ENCODE results near the gene ISY1. TPM values are rescaled to one million over a fixed set of nuclear protein-coding genes. Genes with fewer than 3 reads are reported as not detected.
"Not testable (repeated sequence)": the region's sequence is repeated elsewhere in the genome, so short reads cannot be mapped to it uniquely, and the experiment has no call there.

ISY1 gene
- total and polyA plus RNA-seq, 3 experiments from 2014 or later: 84.6 to 94.7 (median 91.6) TPM

DNA sequence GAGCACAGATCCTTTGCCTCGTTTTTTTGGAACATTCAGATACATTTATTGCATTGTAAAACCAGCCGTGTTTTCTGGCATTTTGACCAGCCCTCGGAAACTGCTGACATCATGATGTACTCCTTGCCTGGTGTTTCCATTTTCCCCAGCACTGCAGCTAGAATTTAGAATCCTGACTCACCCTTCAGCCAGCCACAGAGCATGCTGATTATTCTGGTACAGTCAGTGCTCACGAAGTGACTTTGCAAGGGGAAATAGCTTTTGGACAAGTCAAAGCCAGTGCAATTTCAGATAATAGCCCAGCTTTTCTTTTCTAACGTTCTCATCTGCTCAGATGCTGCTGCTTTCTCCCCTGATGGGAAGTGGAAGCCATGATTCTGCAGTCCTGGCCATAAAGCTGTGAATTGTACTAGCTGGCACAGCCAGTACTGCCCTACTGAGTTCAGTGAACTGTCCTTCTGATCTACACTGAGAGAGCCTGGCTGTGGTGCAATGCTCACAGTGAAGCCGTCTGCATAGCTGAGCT is 34.9 kb upstream of the ISY1 start:
- peak overlapping the region; percentile 22 for H3K27ac ChIP-seq (ENCODE audit: low read depth, low read length)
- H3K4me1 ChIP-seq (ENCODE audit: insufficient read depth, low read length): no peaks in the 10 kb centered on the region
- POLR2A ChIA-PET: no interaction called here

DNA sequence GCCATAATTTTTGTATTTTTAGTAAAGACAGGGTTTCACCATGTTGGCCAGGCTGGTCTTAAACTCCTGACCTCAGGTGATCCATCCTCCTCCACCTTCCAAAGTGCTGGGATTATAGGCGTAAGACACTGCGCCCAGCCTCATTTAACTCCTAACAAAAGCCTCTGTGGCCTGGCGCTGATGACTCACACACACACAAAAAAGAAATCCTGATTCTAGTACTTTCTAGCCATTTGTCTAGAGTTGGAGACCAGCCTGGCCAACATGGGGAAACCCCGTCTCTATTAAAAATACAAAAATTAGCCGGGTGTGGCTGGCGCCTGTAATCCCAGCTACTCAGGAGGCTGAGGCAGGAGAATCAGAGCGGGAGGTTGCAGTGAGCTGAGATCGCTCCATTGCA is 28.9 kb upstream of the ISY1 start:
- POLR2A ChIA-PET; H3K9me3 Mint-ChIP-seq; H3K4me3 ChIP-seq (ENCODE audit: low read length): not testable (repeated sequence)

More for the DNA sequence above, 34.9 kb upstream of the ISY1 start:
- no peaks in the 10 kb centered on the region for H3K9me3 Mint-ChIP-seq
- H3K4me3 ChIP-seq (ENCODE audit: low read length): no peak overlapping the region
- H3K27me3 ChIP-seq (ENCODE audit: insufficient read depth, low read length, poor library complexity, severe bottlenecking): no peaks in the 10 kb centered on the region
- CTCF ChIA-PET: no interaction called here
- no peak overlapping the region for H3K27ac Mint-ChIP-seq
- no peaks in the 10 kb centered on the region for H3K4me1 Mint-ChIP-seq
- H3K36me3 ChIP-seq (ENCODE audit: insufficient read depth, low read length): no peaks in the 10 kb centered on the region
- no peak overlapping the region for H3K4me3 Mint-ChIP-seq
- no peaks in the 10 kb centered on the region for H3K9me3 ChIP-seq (ENCODE audit: low read length)
- no peaks in the 10 kb centered on the region for H3K27me3 Mint-ChIP-seq
- no peaks in the 10 kb centered on the region for H3K36me3 Mint-ChIP-seq
- DNase-seq: no peak

DNA sequence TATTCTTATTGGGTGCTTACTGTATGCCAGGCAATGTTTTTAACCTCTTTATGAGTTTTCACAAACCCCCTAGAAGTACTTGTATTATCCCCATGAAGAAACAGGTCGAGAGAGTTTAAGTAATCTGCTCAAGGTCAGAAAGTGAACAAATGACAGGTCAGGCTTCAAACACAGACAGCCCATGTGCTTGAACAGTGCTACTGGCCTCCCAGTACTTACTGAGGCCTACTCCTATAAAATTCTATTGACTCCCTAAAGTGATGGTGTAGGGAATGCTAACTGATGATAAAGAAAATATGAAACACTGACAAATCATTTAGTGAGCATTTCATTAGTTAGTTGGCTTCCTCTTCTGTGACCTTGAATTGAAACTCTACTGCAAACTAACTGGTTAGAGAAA is 27.0 kb upstream of the ISY1 start:
- Histone ChIP-seq H3K9me3 (ENCODE audit: low read length) (no peaks in the 10 kb centered on the region), H3K4me1 (ENCODE audit: insufficient read depth, low read length) (no peaks in the 10 kb centered on the region), H3K36me3 (ENCODE audit: insufficient read depth, low read length) (peaks cover 4% of the 10 kb centered on the region), H3K27ac (ENCODE audit: low read depth, low read length) (no peak overlapping the region), H3K4me3 (ENCODE audit: low read length) (no peak overlapping the region), H3K27me3 (ENCODE audit: insufficient read depth, low read length, poor library complexity, severe bottlenecking) (no peaks in the 10 kb centered on the region)
- Mint-ChIP-seq H3K27me3 (no peaks in the 10 kb centered on the region), H3K4me1 (peaks cover 8 to 13% (median 12%) of the 10 kb centered on the region in 3 donors), H3K4me3 (peak overlapping the region in 1 of 7 donors; percentile 68), H3K27ac (no peak overlapping the region), H3K9me3 (no peaks in the 10 kb centered on the region), H3K36me3 (peaks cover 0 to 12% (median 0%) of the 10 kb centered on the region in 3 donors)
- DNase-seq: no peak
- POLR2A ChIA-PET: no interaction called here
- CTCF ChIA-PET: no interaction called here

More for the DNA sequence above, 28.9 kb upstream of the ISY1 start:
- H3K4me1 ChIP-seq (ENCODE audit: insufficient read depth, low read length); H3K27ac Mint-ChIP-seq; DNase-seq; H3K4me1 Mint-ChIP-seq; CTCF ChIA-PET; H3K27me3 Mint-ChIP-seq; H3K4me3 Mint-ChIP-seq; H3K27ac ChIP-seq (ENCODE audit: low read depth, low read length); H3K36me3 ChIP-seq (ENCODE audit: insufficient read depth, low read length); H3K27me3 ChIP-seq (ENCODE audit: insufficient read depth, low read length, poor library complexity, severe bottlenecking); H3K9me3 ChIP-seq (ENCODE audit: low read length); H3K36me3 Mint-ChIP-seq: not testable (repeated sequence)

DNA sequence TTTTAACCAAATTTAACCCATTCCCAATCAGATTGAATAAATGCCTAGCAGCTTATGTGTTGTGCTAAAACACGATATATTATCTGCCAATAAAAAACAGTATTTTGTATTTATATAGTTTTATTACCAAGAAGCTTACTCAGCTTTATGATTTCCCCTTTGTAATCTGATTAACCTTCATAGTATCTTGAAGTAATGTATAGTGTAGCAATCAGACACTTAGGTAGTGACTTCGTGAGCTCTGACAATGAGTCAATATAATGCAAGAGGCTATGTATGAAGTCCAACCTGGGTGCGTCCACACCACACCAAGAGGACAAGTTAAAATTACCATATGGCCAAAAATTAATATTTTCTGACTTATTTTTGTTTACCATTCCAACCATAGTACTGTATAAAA is 24.9 kb upstream of the ISY1 start:
- peak overlapping the region in 2 of 8 donors; percentile 62 to 96 for H3K27ac Mint-ChIP-seq
- H3K27ac ChIP-seq (ENCODE audit: low read depth, low read length): no peak overlapping the region
- H3K27me3 ChIP-seq (ENCODE audit: insufficient read depth, low read length, poor library complexity, severe bottlenecking): no peaks in the 10 kb centered on the region
- ChIA-PET CTCF (interaction anchor here (0.9 to 1.5 kb wide), 4 partner anchors 24 to 169 kb away, joined by 4 to 6 read pairs (median 4); no protein-coding TSS in a partner anchor), POLR2A (no interaction called here)
- H3K9me3 Mint-ChIP-seq: no peaks in the 10 kb centered on the region
- peaks cover 4% of the 10 kb centered on the region for H3K36me3 ChIP-seq (ENCODE audit: insufficient read depth, low read length)
- peaks cover 22 to 31% (median 28%) of the 10 kb centered on the region in 3 donors for H3K4me1 Mint-ChIP-seq
- no peaks in the 10 kb centered on the region for H3K27me3 Mint-ChIP-seq
- no peaks in the 10 kb centered on the region for H3K9me3 ChIP-seq (ENCODE audit: low read length)
- DNase-seq: no peak
- peaks cover 0 to 29% (median 11%) of the 10 kb centered on the region in 3 donors for H3K36me3 Mint-ChIP-seq
- peak overlapping the region in 4 of 7 donors; percentile 15 to 60 (median 37) for H3K4me3 Mint-ChIP-seq
- no peak overlapping the region for H3K4me3 ChIP-seq (ENCODE audit: low read length)
- H3K4me1 ChIP-seq (ENCODE audit: insufficient read depth, low read length): peaks cover 10% of the 10 kb centered on the region

DNA sequence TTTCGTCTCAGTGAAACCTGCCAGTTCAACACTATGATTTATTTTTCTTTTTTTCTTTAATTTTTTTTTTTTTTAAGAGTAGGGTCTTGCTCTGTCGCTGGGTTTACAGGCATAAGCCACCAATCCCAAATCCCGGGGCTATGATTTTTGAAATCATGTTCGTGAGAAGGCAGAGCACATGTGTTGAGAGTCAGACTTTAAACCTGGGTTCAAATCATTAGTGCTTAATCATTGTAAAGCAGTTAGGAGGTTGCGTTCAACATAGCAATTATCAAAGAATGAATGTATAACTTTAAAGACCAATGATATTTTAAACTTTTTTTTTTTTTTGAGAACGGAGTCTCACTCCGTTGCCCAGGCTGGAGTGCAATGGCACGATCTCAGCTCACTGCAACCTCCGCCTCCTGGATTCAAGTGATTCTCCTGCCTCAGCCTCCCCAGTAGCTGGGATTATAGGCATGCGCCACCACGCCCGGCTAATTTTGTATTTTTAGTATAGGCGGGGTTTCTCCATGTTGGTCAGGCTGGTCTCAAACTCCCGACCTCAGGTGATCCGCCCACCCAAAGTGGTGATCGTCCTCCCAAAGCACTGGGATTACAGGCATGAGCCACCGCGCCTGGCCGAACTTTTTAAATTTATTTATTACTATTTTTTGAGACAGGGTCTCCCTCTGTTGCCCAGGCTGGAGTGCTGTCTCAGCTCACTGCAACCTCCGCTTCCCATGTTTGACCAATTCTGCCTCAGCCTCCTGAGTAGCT is 24.1 kb upstream of the ISY1 start:
- H3K27me3 Mint-ChIP-seq; H3K9me3 Mint-ChIP-seq; H3K9me3 ChIP-seq (ENCODE audit: low read length); H3K36me3 ChIP-seq (ENCODE audit: insufficient read depth, low read length); POLR2A ChIA-PET; DNase-seq; H3K4me3 ChIP-seq (ENCODE audit: low read length); H3K27me3 ChIP-seq (ENCODE audit: insufficient read depth, low read length, poor library complexity, severe bottlenecking): not testable (repeated sequence)
- CTCF ChIA-PET: interaction anchor here (0.9 to 1.2 kb wide), 3 partner anchors 23 to 168 kb away, joined by 4 to 6 read pairs (median 4); no protein-coding TSS in a partner anchor
- H3K4me1 Mint-ChIP-seq: peaks cover 30 to 39% (median 36%) of the 10 kb centered on the region in 3 donors
- peaks cover 4 to 37% (median 11%) of the 10 kb centered on the region in 3 donors for H3K36me3 Mint-ChIP-seq
- H3K4me1 ChIP-seq (ENCODE audit: insufficient read depth, low read length): peaks cover 18% of the 10 kb centered on the region
- H3K27ac Mint-ChIP-seq: peak overlapping the region in 7 of 8 donors; percentile 50 to 99 (median 97)
- peak overlapping the region; percentile 96 to 99 (median 97) for H3K4me3 Mint-ChIP-seq
- H3K27ac ChIP-seq (ENCODE audit: low read depth, low read length): peak overlapping the region; percentile 98

DNA sequence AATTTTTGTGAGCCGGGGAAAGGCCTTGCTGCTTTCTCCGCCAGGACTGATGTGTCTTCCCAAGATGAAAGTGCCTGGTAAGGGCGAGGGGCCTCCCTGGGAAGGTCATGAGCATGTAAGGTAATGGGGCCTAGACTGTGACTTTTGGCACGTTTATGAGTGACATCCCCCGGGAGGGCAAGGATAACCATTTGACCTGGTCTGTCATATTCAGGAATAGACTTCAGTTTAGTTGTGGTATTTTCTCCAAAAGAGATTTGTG is 23.5 kb upstream of the ISY1 start:
- H3K4me1 Mint-ChIP-seq: peaks cover 33 to 44% (median 41%) of the 10 kb centered on the region in 3 donors
- no peaks in the 10 kb centered on the region for H3K27me3 ChIP-seq (ENCODE audit: insufficient read depth, low read length, poor library complexity, severe bottlenecking)
- POLR2A ChIA-PET: interaction anchor here (0.6 to 5.3 kb wide), 5 partner anchors 22 to 215 kb away, joined by 3 to 32 read pairs (median 9); partner anchors contain the start of genes ISY1 and RAB43
- H3K4me3 ChIP-seq (ENCODE audit: low read length): peak overlapping the region; percentile 70
- no peaks in the 10 kb centered on the region for H3K9me3 ChIP-seq (ENCODE audit: low read length)
- H3K9me3 Mint-ChIP-seq: no peaks in the 10 kb centered on the region
- CTCF ChIA-PET: interaction anchor here (1.2 to 2.1 kb wide), 3 partner anchors 22 to 130 kb away, joined by 3 to 10 read pairs (median 5); no protein-coding TSS in a partner anchor
- peak overlapping the region; percentile 98 for H3K27ac ChIP-seq (ENCODE audit: low read depth, low read length)
- peak overlapping the region; percentile 96 to 99 (median 97) for H3K4me3 Mint-ChIP-seq
- peaks cover 24% of the 10 kb centered on the region for H3K4me1 ChIP-seq (ENCODE audit: insufficient read depth, low read length)
- peaks cover 4% of the 10 kb centered on the region for H3K36me3 ChIP-seq (ENCODE audit: insufficient read depth, low read length)
- H3K36me3 Mint-ChIP-seq: peaks cover 5 to 40% (median 11%) of the 10 kb centered on the region in 3 donors
- peak overlapping the region; percentile 96 to 99 (median 98) for H3K27ac Mint-ChIP-seq
- DNase-seq: no peak
- H3K27me3 Mint-ChIP-seq: no peaks in the 10 kb centered on the region

DNA sequence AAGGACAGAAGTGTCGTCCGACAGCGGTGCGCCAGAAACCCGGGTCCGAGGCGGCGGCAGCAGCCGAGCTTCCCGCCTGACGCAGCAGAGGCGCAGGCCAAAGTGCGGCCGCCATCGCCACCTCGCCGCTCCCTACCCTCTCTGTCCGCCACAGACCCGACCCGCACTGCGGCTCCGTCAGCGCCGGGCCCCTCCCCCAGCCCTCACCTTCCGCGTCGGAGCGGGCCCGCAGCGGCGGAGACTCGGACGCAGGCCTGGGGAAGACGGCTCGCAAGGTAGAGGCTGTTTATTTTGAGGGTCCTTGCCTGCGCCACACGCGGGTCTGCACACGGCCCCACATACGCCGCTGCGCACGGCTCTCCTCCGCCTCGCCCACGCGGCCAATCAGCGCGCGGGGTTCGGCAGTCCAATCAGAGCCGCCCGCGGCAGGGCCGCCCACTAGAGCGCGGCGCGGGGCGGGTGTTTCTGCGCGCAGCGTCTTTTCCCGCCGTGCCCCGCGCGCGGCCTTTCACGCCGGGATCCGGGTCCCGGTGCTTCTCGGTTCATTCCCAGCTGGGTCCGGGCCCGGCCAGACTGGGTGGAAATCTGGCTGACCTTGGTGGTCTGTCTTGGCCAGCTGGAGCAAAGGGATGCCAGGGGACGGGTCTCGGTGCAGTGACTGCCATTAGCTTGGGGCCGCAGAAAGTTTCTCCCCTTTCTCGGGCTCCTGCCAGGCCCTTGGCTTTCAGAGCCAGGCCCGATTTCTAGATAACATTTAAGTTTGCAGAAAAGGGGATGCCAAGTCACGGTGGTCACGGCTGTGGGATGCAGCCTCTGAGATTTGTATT is 22.9 kb upstream of the ISY1 start, which contains the start of gene CNBP:
Gene CNBP, minus strand, starts transcription at position 328 of the 827 bp plus-strand sequence. CDS start 12,139 bp downstream, outside the sequence.
- CTCF ChIA-PET: interaction anchor here (1.1 to 2.1 kb wide), 6 partner anchors 22 to 168 kb away, joined by 3 to 10 read pairs (median 4); a partner anchor contains a TSS
- peaks cover 30% of the 10 kb centered on the region for H3K4me1 ChIP-seq (ENCODE audit: insufficient read depth, low read length)
- Mint-ChIP-seq H3K27ac (peak within 1 kb of the TSS; percentile 96 to 99 (median 98)), H3K9me3 (no peaks in the 10 kb centered on the region), H3K27me3 (no peaks in the 10 kb centered on the region), H3K36me3 (peaks cover 6 to 44% (median 11%) of the 10 kb centered on the region in 3 donors), H3K4me1 (peaks cover 38 to 49% (median 46%) of the 10 kb centered on the region in 3 donors), H3K4me3 (peak within 1 kb of the TSS; percentile 96 to 99 (median 97))
- H3K27ac ChIP-seq (ENCODE audit: low read depth, low read length): peak within 1 kb of the TSS; percentile 98
- H3K36me3 ChIP-seq (ENCODE audit: insufficient read depth, low read length): peaks cover 4% of the 10 kb centered on the region
- POLR2A ChIA-PET: interaction anchor here (0.6 to 5.3 kb wide), 9 partner anchors 9 to 214 kb away, joined by 3 to 32 read pairs (median 5); partner anchors contain the start of genes HMCES, ISY1 and RAB43
- DNase-seq: peak; percentile 87 to 95 (median 93)
- H3K27me3 ChIP-seq (ENCODE audit: insufficient read depth, low read length, poor library complexity, severe bottlenecking): no peaks in the 10 kb centered on the region
- no peaks in the 10 kb centered on the region for H3K9me3 ChIP-seq (ENCODE audit: low read length)
- peak within 1 kb of the TSS; percentile 83 for H3K4me3 ChIP-seq (ENCODE audit: low read length)
